Osteoblast (primary cell): Measurements from ENCODE around the gene CARD16. TPM values are rescaled to one million over a fixed set of nuclear protein-coding genes. Genes with fewer than 3 reads are reported as not detected.
A peak's percentile ranks its signal among the peaks of the same experiment; 100 is the strongest.
"Not testable (repeated sequence)": the region's sequence is repeated elsewhere in the genome, so short reads cannot be mapped to it uniquely, and the experiment has no call there.

Source experiments
- DNase-seq: peaks from one replicate; pipeline ENCODE4 v3.0.0; 2011; ENCODE audit warnings: low spot score, mixed read lengths; ENCODE audit not compliant: insufficient read length; ENCODE audit errors: missing footprints
- H2AFZ ChIP-seq: 2 replicates; pipeline ENCODE4 v1.6.0; 2011; ENCODE audit warnings: mild to moderate bottlenecking, low read length
- H3K27ac ChIP-seq: 2 replicates; pipeline ENCODE4 v1.5.1; 2011; ENCODE audit warnings: mild to moderate bottlenecking, low read depth, low read length, moderate library complexity
- H3K27me3 ChIP-seq: 2 replicates; pipeline ENCODE4 v1.6.0; 2012; ENCODE audit warnings: mild to moderate bottlenecking, control low read depth, inconsistent platforms, low read length, moderate library complexity; ENCODE audit not compliant: insufficient read depth
- H3K36me3 ChIP-seq: 2 replicates; pipeline ENCODE4 v1.5.1; 2011; ENCODE audit warnings: mild to moderate bottlenecking, low read length, control low read depth, moderate library complexity; ENCODE audit not compliant: insufficient read depth
- H3K4me1 ChIP-seq: 2 replicates; pipeline ENCODE4 v1.5.1; 2011; ENCODE audit warnings: mild to moderate bottlenecking, low read length, control low read depth, moderate library complexity; ENCODE audit not compliant: insufficient read depth
- H3K4me2 ChIP-seq: 2 replicates; pipeline ENCODE4 v1.6.0; 2011; ENCODE audit warnings: mild to moderate bottlenecking, low read length; ENCODE audit not compliant: insufficient read depth
- H3K4me3 ChIP-seq: fragments of 200-600 bp; sonication (generic); 3 replicates; pipeline ENCODE4 v1.5.1; 2012; ENCODE audit warnings: mild to moderate bottlenecking, low read length, inconsistent platforms; ENCODE audit not compliant: insufficient read depth
- H3K79me2 ChIP-seq: 2 replicates; pipeline ENCODE4 v1.6.0; 2012; ENCODE audit warnings: mild to moderate bottlenecking, low read length, control low read depth, inconsistent platforms; ENCODE audit not compliant: insufficient read depth
- H3K9me3 ChIP-seq: 2 replicates; pipeline ENCODE4 v1.5.1; 2011; ENCODE audit warnings: low read depth, low read length, control low read depth
- H4K20me1 ChIP-seq: 2 replicates; pipeline ENCODE4 v1.6.0; 2012; ENCODE audit warnings: mild to moderate bottlenecking, low read length, control low read depth; ENCODE audit not compliant: insufficient read depth
- total RNA-seq: library from RNA; depleted of rRNA; stranded (reverse); fragments of >200 nt; gene quantifications from 2 replicates; pipeline ENCODE4 v1.2.3, GENCODE V29; 2012
- TF ChIP-seq, protein P1 (sequence below): IDR thresholded peaks from 2 replicates; pipeline ENCODE4 v1.5.1; 2011; ENCODE audit warnings: mild to moderate bottlenecking, low read depth, low read length, moderate library complexity; ENCODE audit errors: extremely low read depth

CARD16 gene
- total RNA-seq, 1 donor = 2.9 TPM

GRCh38 chr11:105071089-105071732 is 26.1 kb upstream of the CARD16 start:
- TF ChIP-seq, protein P1, sequence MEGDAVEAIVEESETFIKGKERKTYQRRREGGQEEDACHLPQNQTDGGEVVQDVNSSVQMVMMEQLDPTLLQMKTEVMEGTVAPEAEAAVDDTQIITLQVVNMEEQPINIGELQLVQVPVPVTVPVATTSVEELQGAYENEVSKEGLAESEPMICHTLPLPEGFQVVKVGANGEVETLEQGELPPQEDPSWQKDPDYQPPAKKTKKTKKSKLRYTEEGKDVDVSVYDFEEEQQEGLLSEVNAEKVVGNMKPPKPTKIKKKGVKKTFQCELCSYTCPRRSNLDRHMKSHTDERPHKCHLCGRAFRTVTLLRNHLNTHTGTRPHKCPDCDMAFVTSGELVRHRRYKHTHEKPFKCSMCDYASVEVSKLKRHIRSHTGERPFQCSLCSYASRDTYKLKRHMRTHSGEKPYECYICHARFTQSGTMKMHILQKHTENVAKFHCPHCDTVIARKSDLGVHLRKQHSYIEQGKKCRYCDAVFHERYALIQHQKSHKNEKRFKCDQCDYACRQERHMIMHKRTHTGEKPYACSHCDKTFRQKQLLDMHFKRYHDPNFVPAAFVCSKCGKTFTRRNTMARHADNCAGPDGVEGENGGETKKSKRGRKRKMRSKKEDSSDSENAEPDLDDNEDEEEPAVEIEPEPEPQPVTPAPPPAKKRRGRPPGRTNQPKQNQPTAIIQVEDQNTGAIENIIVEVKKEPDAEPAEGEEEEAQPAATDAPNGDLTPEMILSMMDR = no peak
- Histone ChIP-seq H3K27me3 (no peaks in the 10 kb centered on the region), H3K4me1 (no peaks in the 10 kb centered on the region), H4K20me1 (no peaks in the 10 kb centered on the region), H3K9me3 (no peaks in the 10 kb centered on the region), H3K4me2 (no peak overlapping the region), H3K27ac (no peak overlapping the region), H3K79me2 (no peaks in the 10 kb centered on the region), H2AFZ (no peak overlapping the region), H3K36me3 (no peaks in the 10 kb centered on the region), H3K4me3 (no peak overlapping the region)
- peak; percentile 1 for DNase-seq

DNA sequence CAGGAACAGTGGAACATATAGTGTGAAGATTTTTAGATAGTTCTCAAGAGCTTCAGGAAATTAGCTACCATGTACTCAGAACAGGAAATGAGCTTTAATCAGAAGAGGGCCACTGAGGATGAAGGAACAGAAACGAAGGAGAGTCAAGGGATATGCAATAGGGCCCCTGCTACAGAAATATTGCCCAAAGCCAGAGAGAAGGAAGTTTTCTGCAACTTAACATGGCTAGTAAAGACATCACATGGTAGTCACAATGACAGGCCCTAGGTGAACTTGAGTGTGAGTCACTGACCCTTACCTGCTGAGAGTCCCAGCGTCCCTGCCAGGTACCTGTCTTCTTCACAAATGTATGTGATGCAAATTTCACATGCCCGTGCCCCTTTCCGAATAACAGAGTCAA is 25.2 kb upstream of the CARD16 start:
- H4K20me1 ChIP-seq = no peaks in the 10 kb centered on the region
- H3K27me3 ChIP-seq = no peaks in the 10 kb centered on the region
- no peak overlapping the region for H3K4me2 ChIP-seq
- H3K4me3 ChIP-seq = no peak overlapping the region
- no peaks in the 10 kb centered on the region for H3K4me1 ChIP-seq
- no peaks in the 10 kb centered on the region for H3K36me3 ChIP-seq
- no peak overlapping the region for H3K27ac ChIP-seq
- TF ChIP-seq, protein P1 = no peak
- DNase-seq = no peak
- no peak overlapping the region for H2AFZ ChIP-seq
- no peaks in the 10 kb centered on the region for H3K9me3 ChIP-seq
- H3K79me2 ChIP-seq = no peaks in the 10 kb centered on the region

- not testable (repeated sequence) for H3K4me2 ChIP-seq, H4K20me1 ChIP-seq, H3K36me3 ChIP-seq, H3K79me2 ChIP-seq, DNase-seq, H3K4me1 ChIP-seq, H3K4me3 ChIP-seq, H2AFZ ChIP-seq, H3K27me3 ChIP-seq, H3K27ac ChIP-seq, H3K9me3 ChIP-seq
Observed at GRCh38 chr11:105069749-105070148, 24.6 kb upstream of the CARD16 start.

DNA sequence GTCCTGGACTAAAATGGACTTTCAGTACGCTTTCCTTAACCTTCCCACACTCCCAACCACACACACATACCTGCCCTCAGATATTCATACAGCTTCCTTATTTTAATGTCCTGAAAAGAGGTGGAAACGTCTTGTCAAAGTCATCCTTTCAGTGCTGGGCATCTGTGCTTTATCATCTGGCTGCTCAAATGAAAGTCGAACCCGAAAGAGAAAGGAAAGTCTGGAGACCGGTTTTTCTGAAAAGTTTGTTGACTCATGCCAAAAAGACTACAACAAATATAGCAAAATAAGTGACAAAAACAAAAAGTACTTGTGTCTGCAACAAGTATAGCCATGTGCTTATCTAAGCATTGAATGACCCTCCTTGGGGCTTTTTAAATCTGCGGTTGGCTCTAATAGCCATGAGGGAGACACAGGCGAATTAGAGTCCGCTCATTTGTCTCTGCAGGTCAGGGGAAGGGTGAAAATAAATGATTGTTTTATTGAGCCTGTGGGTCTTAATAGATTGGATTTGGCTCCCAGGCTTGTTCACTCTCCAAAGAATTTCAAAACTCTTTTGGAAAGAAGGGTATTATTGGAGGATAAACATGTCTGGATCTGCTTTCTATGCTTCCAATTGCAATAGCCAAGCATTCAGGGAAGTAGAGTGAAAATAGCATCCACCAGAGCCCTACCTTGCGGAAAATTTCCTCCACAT is 18.3 kb upstream of the CARD16 start:
- H3K27ac ChIP-seq, DNase-seq: not testable (repeated sequence)

GRCh38 chr11:105057432-105057831 is 12.3 kb upstream of the CARD16 start:
- no peak overlapping the region for H3K4me2 ChIP-seq
- H3K9me3 ChIP-seq = no peaks in the 10 kb centered on the region
- H3K4me3 ChIP-seq = no peak overlapping the region
- no peak overlapping the region for H2AFZ ChIP-seq
- no peaks in the 10 kb centered on the region for H3K79me2 ChIP-seq
- DNase-seq = no peak
- no peaks in the 10 kb centered on the region for H3K27me3 ChIP-seq
- H3K4me1 ChIP-seq = no peaks in the 10 kb centered on the region
- TF ChIP-seq, protein P1 = no peak
- no peaks in the 10 kb centered on the region for H3K36me3 ChIP-seq
- no peak overlapping the region for H3K27ac ChIP-seq
- no peaks in the 10 kb centered on the region for H4K20me1 ChIP-seq

More for the DNA sequence above, 18.3 kb upstream of the CARD16 start:
- not testable (repeated sequence) for H3K9me3 ChIP-seq, H3K4me1 ChIP-seq, H3K27me3 ChIP-seq, H3K36me3 ChIP-seq, H3K4me2 ChIP-seq, H3K79me2 ChIP-seq, H3K4me3 ChIP-seq, H4K20me1 ChIP-seq
- H2AFZ ChIP-seq = peak overlapping the region; percentile 65
